ENCODE results near the gene ARHGEF37.

DNA sequence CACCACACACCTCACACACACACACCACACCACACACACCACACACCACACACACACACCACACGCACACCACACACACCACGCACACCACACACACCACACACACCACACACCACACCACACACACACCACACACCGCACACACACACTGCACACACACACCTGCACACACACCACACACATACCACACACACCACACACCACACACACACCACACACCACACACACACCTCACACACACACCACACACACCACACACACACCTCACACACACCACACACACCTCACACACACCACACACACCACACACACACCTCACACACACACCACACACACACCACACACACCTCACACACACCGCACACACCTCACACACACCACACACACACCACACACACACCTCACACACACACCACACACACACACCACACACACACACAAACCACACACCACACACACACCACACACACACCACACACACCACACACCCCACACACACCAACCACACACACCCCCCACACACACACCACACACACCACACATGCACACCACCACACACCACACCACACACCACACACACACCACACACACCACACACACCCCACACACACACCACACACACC lies 73.7 kb downstream of the ARHGEF37 start:
- TF ChIP-seq POLR2A (IDR thresholded peaks at IDR 0.05; ENCODE audit: low read depth, low read length) (no peak), TAF1 (IDR thresholded peaks at IDR 0.05; ENCODE audit: borderline replicate concordance, low read depth, low read length) (no peak)
